Mammary epithelial cell (primary cell): ENCODE data around the gene CRYZL1.

ENCODE experiments used
- CTCF ChIP-seq, 2 donors: IDR thresholded peaks in 1 of 2; conservative IDR thresholded peaks in 1 of 2; 2 replicates each; pipeline ENCODE4 v1.5.1; 2011 to 2012; ENCODE audit warnings: inconsistent platforms in 2 of 2, low read length in 2 of 2, mild to moderate bottlenecking in 2 of 2, control low read depth in 1 of 2, low read depth in 1 of 2; ENCODE audit not compliant: insufficient read depth in 1 of 2; ENCODE audit errors: extremely low read depth in 1 of 2
- EZH2 ChIP-seq: IDR thresholded peaks from 2 replicates; pipeline ENCODE4 v1.6.1; 2012; ENCODE audit warnings: low read length, inconsistent platforms, borderline replicate concordance

- no peak for TF ChIP-seq CTCF (conservative IDR thresholded peaks at IDR 0.05 in 1 of 2, IDR thresholded peaks at IDR 0.05 in 1 of 2; ENCODE audit: extremely low read depth in 1 of 2, insufficient read depth in 1 of 2, low read depth in 1 of 2, low read length in 2 of 2)
- TF ChIP-seq EZH2, result no peak
These were observed 7.0 kb upstream of the CRYZL1 start for GRCh38 chr21:33648555-33648954.
